GM12801 (cell line): ENCODE results near the gene MYO1C.

Experiments used
- TF ChIP-seq, protein P1 (sequence below): IDR thresholded peaks from one replicate; pipeline ENCODE4 v1.5.1; 2011; ENCODE audit warnings: control low read depth; ENCODE audit not compliant: insufficient read length; ENCODE audit errors: extremely low read depth

The MYO1C gene

DNA sequence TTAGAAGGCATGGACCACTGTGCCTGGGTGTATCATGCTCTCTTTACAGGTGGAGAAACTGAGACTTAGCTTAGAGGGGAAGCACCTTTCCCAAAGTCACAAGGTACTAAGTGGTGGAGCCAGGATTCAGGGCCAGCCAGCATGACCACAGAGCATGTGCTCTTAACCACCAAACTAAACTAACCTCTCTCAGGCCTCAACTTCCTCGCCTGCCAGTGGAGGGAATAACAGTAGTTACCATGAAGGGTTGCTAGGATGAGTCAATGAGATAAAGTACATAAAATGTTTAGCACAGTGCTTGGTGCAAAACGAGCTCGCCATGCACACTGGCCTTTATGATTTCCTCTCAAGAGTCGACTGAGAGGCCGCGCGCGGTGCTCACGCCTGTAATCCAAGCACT, 6.4 kb upstream of the MYO1C start:
- TF ChIP-seq, protein P1, sequence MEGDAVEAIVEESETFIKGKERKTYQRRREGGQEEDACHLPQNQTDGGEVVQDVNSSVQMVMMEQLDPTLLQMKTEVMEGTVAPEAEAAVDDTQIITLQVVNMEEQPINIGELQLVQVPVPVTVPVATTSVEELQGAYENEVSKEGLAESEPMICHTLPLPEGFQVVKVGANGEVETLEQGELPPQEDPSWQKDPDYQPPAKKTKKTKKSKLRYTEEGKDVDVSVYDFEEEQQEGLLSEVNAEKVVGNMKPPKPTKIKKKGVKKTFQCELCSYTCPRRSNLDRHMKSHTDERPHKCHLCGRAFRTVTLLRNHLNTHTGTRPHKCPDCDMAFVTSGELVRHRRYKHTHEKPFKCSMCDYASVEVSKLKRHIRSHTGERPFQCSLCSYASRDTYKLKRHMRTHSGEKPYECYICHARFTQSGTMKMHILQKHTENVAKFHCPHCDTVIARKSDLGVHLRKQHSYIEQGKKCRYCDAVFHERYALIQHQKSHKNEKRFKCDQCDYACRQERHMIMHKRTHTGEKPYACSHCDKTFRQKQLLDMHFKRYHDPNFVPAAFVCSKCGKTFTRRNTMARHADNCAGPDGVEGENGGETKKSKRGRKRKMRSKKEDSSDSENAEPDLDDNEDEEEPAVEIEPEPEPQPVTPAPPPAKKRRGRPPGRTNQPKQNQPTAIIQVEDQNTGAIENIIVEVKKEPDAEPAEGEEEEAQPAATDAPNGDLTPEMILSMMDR, result no peak

DNA sequence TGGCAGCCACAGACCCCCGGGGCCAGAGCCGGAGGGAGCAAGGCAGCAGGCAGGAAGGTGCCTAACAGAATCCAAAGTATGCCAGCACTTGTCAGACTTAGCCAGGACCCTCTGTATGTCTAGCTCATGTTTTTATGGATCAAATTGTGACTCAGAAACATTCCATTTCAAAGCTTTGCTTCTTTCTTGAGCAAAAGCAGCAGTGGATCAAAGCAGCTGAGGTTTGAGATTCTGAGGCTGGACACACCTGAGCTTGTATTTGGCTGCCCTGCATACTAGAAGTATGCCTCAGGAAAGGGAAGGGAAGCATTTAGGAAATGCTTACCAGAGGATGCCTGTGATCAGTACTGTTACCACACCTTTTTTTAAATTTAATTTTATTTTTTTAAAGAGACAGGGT, 5.7 kb upstream of the MYO1C start:
- TF ChIP-seq, protein P1, result no peak

DNA sequence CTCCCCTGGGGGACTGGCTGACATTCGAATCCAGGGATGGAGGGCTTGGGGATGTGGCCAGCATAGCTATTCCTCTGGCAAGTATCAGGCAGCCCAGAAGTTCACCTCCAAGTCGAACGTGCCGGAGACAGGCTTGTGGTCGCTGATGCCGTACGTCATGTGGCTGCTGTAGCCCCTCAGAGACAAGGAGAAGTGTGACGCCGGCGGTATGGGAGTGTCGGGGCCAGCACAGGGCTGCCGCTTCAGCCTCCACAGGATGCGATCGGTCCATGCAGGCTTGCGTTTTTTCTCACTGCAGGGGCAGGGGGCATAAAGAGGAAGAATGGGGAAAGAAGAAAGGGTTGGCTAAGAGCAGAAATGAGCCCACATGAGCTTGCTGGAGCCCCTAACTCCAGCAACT, 5.3 kb upstream of the MYO1C start:
- TF ChIP-seq, protein P1, result no peak

DNA sequence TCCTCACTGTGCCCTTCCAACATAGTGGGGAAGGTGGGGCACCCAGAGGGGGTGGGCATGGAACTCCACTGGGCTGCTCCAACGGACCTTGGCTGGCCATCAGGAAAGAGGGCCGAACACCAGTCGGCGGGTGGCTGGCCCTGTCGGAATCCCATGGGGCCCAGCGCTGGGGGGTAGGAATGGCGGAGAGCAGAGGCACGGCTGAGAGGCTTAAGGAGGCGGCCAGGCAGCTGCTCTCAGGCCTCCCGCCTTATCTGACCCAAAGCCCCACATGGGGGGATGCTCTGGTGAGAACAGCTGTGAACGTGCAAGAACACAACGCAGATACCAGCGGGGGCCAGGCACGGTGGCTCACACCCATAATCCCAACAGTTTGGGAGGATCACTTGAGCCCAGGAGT, 4.4 kb upstream of the MYO1C start:
- TF ChIP-seq, protein P1, result no peak

DNA sequence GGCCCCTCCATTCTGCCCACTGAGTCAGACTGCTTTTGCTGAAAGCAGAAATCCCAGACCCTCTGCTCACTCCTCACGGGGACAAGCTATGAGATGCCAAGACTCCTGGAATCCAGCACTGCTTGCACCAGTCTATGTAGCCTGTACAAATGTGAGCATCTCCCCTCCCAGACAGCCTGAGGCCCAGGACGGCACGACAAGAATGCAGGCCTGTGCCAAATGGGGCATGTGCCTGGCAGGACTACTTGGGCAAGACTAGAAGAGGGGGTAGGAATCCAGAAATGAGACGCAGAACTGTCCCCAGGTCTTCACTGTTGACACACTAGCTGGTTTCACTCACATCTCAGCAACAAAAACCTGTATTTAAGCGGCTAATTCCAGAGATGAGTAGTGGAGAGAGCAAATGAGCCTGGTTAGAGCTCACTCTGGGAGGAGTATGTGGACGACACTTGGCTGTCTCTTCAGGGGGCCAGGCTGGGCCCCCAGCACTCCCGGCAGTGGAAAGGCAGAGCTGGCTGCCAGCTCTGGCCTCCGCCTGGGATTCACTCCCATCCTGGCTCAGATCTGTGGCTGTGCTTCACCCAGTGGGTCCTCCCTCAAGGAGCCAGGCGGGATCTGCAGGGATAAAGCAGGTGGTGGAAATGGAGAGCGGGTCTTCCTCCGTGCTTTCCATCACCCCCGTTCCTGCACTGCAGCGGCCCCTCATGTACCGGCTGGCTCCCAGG, 2.9 kb upstream of the MYO1C start:
- TF ChIP-seq, protein P1, result no peak

DNA sequence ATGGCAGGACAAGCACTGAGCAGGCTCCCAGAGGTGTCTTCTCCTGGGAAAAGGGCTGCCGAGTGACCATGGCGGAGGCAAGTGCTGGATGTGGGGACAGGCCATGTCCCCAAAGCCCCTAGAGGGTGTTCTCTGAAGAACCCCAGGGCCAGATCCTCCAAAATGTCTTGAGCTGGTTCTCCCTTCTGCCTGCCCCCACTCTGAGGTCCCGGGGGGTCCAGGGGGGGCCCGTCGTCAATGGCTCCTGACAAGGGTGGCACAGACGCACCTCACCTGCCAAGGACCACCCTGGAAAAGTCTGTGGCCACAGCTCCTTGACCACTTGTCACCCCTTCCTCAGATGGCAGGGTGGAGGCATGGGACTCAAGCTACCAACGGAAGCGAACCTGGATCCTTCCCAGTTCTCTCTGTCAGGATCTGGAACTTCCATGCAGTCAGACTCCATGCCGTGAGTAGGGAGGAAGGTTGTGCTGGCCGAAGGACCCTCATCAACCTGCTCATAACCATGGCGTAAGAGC, 2.3 kb upstream of the MYO1C start:
- TF ChIP-seq, protein P1, result no peak

DNA sequence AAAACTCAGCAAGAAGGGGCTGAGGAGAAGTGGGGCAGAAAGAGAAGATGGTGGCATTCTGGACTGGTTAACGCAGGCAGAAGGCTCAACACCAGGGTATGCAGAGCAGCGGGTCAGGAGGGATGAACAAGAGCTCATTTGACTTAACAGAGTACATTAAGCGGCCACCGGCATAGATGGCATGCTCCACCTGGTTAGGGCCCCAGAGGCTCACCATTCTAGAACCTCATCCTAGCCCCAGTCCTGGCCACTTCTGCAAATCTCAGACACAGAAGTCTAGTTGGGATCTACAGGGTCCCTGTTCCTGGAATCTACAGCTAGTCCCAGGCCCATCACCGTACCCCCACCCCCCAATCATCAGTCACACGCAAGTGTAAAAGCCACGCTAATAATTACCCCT, 1.7 kb upstream of the MYO1C start:
- TF ChIP-seq, protein P1, result no peak
